Endothelial cell of umbilical vein (primary cell): ENCODE results near the gene MYO5B. TPM values are rescaled to one million over a fixed set of nuclear protein-coding genes. Genes with fewer than 3 reads are reported as not detected.

Experiments
- BruUV-seq: library from RNA; stranded (reverse); fragments of 400-500 nt; replicated peaks from 2 replicates; lab custom pipeline; 2021; lab: Mats Ljungman, UMichigan
- CTCF ChIA-PET: fragments of 300-600, 350-600 bp; sonication (Branson Sonifier 250); formaldehyde crosslinking; loops from one replicate; lab custom pipeline; 2021; ENCODE audit warnings: antibody characterized with exemption, inconsistent platforms; lab: Charles Lee
- POLR2A ChIA-PET: fragments of 300-600, 350-600 bp; sonication (Branson Sonifier 250); formaldehyde crosslinking; loops from one replicate; lab custom pipeline; 2021; ENCODE audit warnings: antibody characterized with exemption, inconsistent platforms; lab: Charles Lee
- DNase-seq: peaks from one replicate; pipeline ENCODE4 v3.0.0-alpha.2; 2011; ENCODE audit warnings: low read depth, low spot score
- FAIRE-seq: peaks from 2 replicates; lab custom pipeline; 2011; peaks lifted over from hg19 to GRCh38; lab: Jason Lieb, UNC
- H2AFZ ChIP-seq: 2 replicates; pipeline ENCODE4 v1.6.0; 2012; ENCODE audit warnings: low read depth, low read length, control low read depth, inconsistent platforms
- H3K27ac ChIP-seq: 2 replicates; pipeline ENCODE4 v1.5.1; 2011; ENCODE audit warnings: low read depth, mild to moderate bottlenecking, control low read depth, low read length, moderate library complexity; ENCODE audit not compliant: insufficient read depth
- H3K27me3 ChIP-seq, 2 experiments: 2 replicates each; pipeline versions ENCODE4 v1.6.0 to v1.6.1; 2011; ENCODE audit warnings: low read length in 2 of 2, mixed read lengths in 1 of 2; ENCODE audit not compliant: control insufficient read depth in 2 of 2, insufficient read depth in 2 of 2
- H3K36me3 ChIP-seq, 2 experiments: 2 replicates in 1 of 2; 3 replicates in 1 of 2; pipeline ENCODE4 v1.5.1; 2011; ENCODE audit warnings: low read length in 2 of 2, mild to moderate bottlenecking in 1 of 2, moderate library complexity in 1 of 2; ENCODE audit not compliant: control insufficient read depth in 2 of 2, insufficient read depth in 2 of 2; ENCODE audit errors: extremely low read depth in 1 of 2
- H3K4me1 ChIP-seq: 3 replicates; pipeline ENCODE4 v1.5.1; 2011; ENCODE audit warnings: mild to moderate bottlenecking, low read length; ENCODE audit not compliant: control insufficient read depth, insufficient read depth; ENCODE audit errors: extremely low read depth
- H3K4me2 ChIP-seq: 2 replicates; pipeline ENCODE4 v1.6.1; 2011; ENCODE audit warnings: low read length, control low read depth, mixed read lengths; ENCODE audit not compliant: insufficient read depth
- H3K4me3 ChIP-seq, 3 experiments: fragments of 200-600 bp in 1 of 3; sonication (generic), shearing (Covaris generic) in 1 of 3; replicated peaks in 1 of 3; 2 replicates each; pipeline ENCODE4 v1.5.1; 2011 to 2016; ENCODE audit warnings: control low read depth in 3 of 3, low read length in 3 of 3, mild to moderate bottlenecking in 2 of 3, inconsistent platforms in 1 of 3, low read depth in 1 of 3, moderate library complexity in 1 of 3; ENCODE audit not compliant: insufficient read depth in 1 of 3
- H3K79me2 ChIP-seq: 2 replicates; pipeline ENCODE4 v1.6.0; 2012; ENCODE audit warnings: low read length, inconsistent platforms; ENCODE audit not compliant: control insufficient read depth, insufficient read depth
- H3K9ac ChIP-seq: replicated peaks from 2 replicates; pipeline ENCODE3; 2011; ENCODE audit warnings: low read length, control low read depth; ENCODE audit not compliant: insufficient read depth; ENCODE audit errors: extremely low read depth
- H3K9me1 ChIP-seq: replicated peaks from 3 replicates; pipeline ENCODE4 v1.6.0; 2011; ENCODE audit warnings: mild to moderate bottlenecking, low read length; ENCODE audit not compliant: control insufficient read depth, insufficient read depth; ENCODE audit errors: extremely low read depth
- H3K9me3 ChIP-seq: replicated peaks from 2 replicates; pipeline ENCODE4 v1.5.1; 2012; ENCODE audit warnings: low read length, inconsistent platforms; ENCODE audit not compliant: control insufficient read depth, insufficient read depth
- H4K20me1 ChIP-seq: replicated peaks from 2 replicates; pipeline ENCODE3; 2011; ENCODE audit warnings: mild to moderate bottlenecking, low read length; ENCODE audit not compliant: control insufficient read depth, insufficient read depth; ENCODE audit errors: extremely low read depth
- EZH2 ChIP-seq: IDR thresholded peaks from 2 replicates; pipeline ENCODE4 v1.6.1; 2012; ENCODE audit warnings: borderline replicate concordance, low read depth, mild to moderate bottlenecking, moderate library complexity, low read length, inconsistent platforms; ENCODE audit not compliant: severe bottlenecking
- GATA2 ChIP-seq: IDR thresholded peaks from 2 replicates; pipeline ENCODE4 v1.7.0; 2011; ENCODE audit warnings: low read depth, mild to moderate bottlenecking, moderate library complexity, mixed read lengths, low read length; ENCODE audit not compliant: insufficient read length, insufficient read depth
- JUN ChIP-seq: IDR thresholded peaks from 2 replicates; pipeline ENCODE4 v1.6.1; 2011; ENCODE audit warnings: borderline replicate concordance, low read depth; ENCODE audit not compliant: insufficient read length, insufficient read depth
- MYC ChIP-seq: IDR thresholded peaks from one replicate; pipeline ENCODE4 v1.6.1; 2011; ENCODE audit warnings: mild to moderate bottlenecking, low read depth, low read length
- POLR2A ChIP-seq: IDR thresholded peaks from 2 replicates; pipeline ENCODE4 v1.6.1; 2012; ENCODE audit warnings: low read depth, mild to moderate bottlenecking, control low read depth, low read length
- POLR2AphosphoS5 ChIP-seq: IDR thresholded peaks from 2 replicates; pipeline ENCODE4 v1.6.1; 2012; ENCODE audit warnings: low read depth, mild to moderate bottlenecking, control low read depth, low read length, moderate library complexity; ENCODE audit not compliant: insufficient read depth
- dilution Hi-C: fragments of 300-500 bp; cut with MboI; formaldehyde crosslinking; loops from one replicate; pipeline ENCODE4 v1.15.0; 2019; ENCODE audit warnings: low sequenced_read_pairs; ENCODE audit not compliant: extremely low pct_ligation_motif_present
- intact Hi-C: fragments of 100-400 bp; cut with micrococcal nuclease; formaldehyde crosslinking; loops from one replicate; pipeline ENCODE4 v1.10.0; 2022
- polyA plus RNA-seq, 4 experiments: library from polyadenylated mRNA; depleted of rRNA in 3 of 4; stranded (reverse) in 3 of 4; unstranded in 1 of 4; fragments of >200 nt; gene quantifications; 2 replicates each; pipeline versions ENCODE4 v1.2.1 to v1.2.3, GENCODE V29; 2011 to 2012; ENCODE audit warnings: missing spikeins in 1 of 4
- total RNA-seq: library from RNA; stranded (reverse); gene quantifications from 2 replicates; pipeline ENCODE4 v1.2.3, GENCODE V29; 2021
- TF ChIP-seq, protein P1 (sequence below): IDR thresholded peaks from 2 replicates; pipeline ENCODE4 v1.6.1; 2011; ENCODE audit not compliant: insufficient read depth, insufficient read length
- TF ChIP-seq, protein P2 (sequence below), 2 donors: IDR thresholded peaks; 1 replicate in 1 of 2; 2 replicates in 1 of 2; pipeline ENCODE4 v1.5.1; 2011; ENCODE audit warnings: low read length in 2 of 2, mild to moderate bottlenecking in 2 of 2, moderate library complexity in 2 of 2, control low read depth in 1 of 2, inconsistent platforms in 1 of 2, low read depth in 1 of 2; ENCODE audit not compliant: insufficient read depth in 1 of 2; ENCODE audit errors: extremely low read depth in 1 of 2

The MYO5B gene
- total and polyA plus RNA-seq, 2 donors (not counting 3 experiments of a cell fraction or from before 2014, with no cell fraction given) = 0.54 to 1.1 TPM

DNA sequence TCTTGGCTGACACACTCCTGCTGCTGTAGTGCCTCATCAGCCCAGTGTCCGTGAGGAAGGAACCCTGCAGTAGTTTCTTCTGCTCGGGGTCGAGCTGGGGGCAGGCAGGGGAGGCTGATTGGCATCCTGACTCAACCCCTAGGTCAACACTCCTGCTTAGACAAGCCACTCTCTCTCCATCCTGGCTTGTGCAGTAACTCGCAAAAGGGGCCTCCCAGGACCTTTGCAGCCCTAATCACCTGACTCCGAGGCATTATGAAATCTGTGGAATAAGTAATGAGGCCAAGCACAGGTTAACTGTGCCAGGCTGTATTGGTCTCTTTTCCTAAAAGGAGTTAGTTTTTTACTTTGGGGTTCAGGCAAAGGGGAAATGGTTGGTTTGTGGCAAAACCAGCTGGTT lies 289.2 kb downstream of the MYO5B start:
- Histone ChIP-seq H3K9me3 (no peaks in the 10 kb centered on the region), H3K79me2 (no peaks in the 10 kb centered on the region), H3K4me3 (no peak overlapping the region), H3K9ac (no peak overlapping the region), H3K27me3 (no peaks in the 10 kb centered on the region), H3K9me1 (no peaks in the 10 kb centered on the region), H4K20me1 (no peaks in the 10 kb centered on the region), H3K4me1 (no peaks in the 10 kb centered on the region), H3K4me2 (no peak overlapping the region), H3K36me3 (no peaks in the 10 kb centered on the region), H2AFZ (no peak overlapping the region), H3K27ac (no peak overlapping the region)
- BruUV-seq = no TSS peak
- ChIA-PET CTCF (no interaction called here), POLR2A (no interaction called here)
- no peak for FAIRE-seq
- dilution Hi-C loops (no loop called here), intact Hi-C loops (no loop called here)
- DNase-seq = no peak
- TF ChIP-seq GATA2 (no peak), MYC (no peak), POLR2AphosphoS5 (no peak), EZH2 (no peak), POLR2A (no peak), JUN (no peak)
- TF ChIP-seq, protein P1, sequence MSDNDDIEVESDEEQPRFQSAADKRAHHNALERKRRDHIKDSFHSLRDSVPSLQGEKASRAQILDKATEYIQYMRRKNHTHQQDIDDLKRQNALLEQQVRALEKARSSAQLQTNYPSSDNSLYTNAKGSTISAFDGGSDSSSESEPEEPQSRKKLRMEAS = no peak
- TF ChIP-seq, protein P2, sequence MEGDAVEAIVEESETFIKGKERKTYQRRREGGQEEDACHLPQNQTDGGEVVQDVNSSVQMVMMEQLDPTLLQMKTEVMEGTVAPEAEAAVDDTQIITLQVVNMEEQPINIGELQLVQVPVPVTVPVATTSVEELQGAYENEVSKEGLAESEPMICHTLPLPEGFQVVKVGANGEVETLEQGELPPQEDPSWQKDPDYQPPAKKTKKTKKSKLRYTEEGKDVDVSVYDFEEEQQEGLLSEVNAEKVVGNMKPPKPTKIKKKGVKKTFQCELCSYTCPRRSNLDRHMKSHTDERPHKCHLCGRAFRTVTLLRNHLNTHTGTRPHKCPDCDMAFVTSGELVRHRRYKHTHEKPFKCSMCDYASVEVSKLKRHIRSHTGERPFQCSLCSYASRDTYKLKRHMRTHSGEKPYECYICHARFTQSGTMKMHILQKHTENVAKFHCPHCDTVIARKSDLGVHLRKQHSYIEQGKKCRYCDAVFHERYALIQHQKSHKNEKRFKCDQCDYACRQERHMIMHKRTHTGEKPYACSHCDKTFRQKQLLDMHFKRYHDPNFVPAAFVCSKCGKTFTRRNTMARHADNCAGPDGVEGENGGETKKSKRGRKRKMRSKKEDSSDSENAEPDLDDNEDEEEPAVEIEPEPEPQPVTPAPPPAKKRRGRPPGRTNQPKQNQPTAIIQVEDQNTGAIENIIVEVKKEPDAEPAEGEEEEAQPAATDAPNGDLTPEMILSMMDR (IDR thresholded peaks at IDR 0.05; ENCODE audit: extremely low read depth in 1 of 2, insufficient read depth in 1 of 2, low read depth in 1 of 2, low read length in 2 of 2) = no peak
